ENCODE results near the gene DDIT3. TPM values are rescaled to one million over a fixed set of nuclear protein-coding genes. Genes with fewer than 3 reads are reported as not detected.
"Not testable (repeated sequence)": the region's sequence is repeated elsewhere in the genome, so short reads cannot be mapped to it uniquely, and the experiment has no call there.

DDIT3 gene, protein sequence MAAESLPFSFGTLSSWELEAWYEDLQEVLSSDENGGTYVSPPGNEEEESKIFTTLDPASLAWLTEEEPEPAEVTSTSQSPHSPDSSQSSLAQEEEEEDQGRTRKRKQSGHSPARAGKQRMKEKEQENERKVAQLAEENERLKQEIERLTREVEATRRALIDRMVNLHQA
- 18.1 and 56.7 TPM in 2 replicates for total RNA-seq

DNA sequence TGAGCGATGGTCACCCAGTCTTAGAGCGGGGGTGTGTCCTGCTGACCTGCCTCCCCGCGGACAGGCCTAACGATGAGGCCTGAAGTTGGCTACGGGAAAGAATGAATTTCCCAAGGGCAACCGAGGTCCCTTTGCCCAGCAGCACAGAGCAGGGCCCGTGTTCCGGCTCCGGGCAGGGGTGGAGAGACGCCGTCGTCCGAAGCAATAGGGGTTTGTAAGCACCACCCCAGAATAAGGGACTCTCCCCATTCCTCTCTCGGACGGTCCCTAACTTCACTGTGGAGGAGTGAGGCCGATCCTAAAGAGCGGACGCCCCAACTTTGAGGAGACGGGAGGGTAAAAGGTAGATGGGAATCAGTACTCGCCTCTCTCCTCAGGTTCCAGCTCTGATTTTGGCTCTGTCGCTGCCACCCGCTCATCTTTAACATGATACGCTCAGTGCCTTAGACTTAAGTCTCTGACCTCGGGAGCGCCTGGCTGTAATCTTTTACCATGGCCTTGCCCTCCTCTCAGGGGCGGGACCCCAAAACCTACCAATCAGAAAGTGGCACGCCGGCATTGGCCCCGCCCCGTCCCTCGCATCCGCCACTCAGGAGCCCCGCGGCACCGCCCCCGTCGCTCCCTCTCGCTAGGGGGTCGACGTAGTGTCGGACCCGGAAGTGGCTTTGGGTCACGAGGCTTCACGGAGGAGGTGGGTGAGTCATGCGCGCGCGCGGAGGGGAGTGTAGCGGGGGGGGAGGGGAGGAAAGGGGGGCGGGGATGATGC lies at the start of gene DDIT3:
TSS of gene DDIT3 (minus strand) at position 462 of the 766 bp plus-strand sequence. CDS start 3,108 bp downstream, outside the sequence.
- H3K4me3 ChIP-seq (ENCODE audit: low read depth, low read length), result peak within 1 kb of the TSS; percentile 95
- TF ChIP-seq, protein P1, sequence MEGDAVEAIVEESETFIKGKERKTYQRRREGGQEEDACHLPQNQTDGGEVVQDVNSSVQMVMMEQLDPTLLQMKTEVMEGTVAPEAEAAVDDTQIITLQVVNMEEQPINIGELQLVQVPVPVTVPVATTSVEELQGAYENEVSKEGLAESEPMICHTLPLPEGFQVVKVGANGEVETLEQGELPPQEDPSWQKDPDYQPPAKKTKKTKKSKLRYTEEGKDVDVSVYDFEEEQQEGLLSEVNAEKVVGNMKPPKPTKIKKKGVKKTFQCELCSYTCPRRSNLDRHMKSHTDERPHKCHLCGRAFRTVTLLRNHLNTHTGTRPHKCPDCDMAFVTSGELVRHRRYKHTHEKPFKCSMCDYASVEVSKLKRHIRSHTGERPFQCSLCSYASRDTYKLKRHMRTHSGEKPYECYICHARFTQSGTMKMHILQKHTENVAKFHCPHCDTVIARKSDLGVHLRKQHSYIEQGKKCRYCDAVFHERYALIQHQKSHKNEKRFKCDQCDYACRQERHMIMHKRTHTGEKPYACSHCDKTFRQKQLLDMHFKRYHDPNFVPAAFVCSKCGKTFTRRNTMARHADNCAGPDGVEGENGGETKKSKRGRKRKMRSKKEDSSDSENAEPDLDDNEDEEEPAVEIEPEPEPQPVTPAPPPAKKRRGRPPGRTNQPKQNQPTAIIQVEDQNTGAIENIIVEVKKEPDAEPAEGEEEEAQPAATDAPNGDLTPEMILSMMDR (IDR thresholded peaks at IDR 0.05; ENCODE audit: insufficient read depth, low read depth, low read length), result no peak
- DNase-seq (ENCODE audit: low read depth), result peak; percentile 99

DNA sequence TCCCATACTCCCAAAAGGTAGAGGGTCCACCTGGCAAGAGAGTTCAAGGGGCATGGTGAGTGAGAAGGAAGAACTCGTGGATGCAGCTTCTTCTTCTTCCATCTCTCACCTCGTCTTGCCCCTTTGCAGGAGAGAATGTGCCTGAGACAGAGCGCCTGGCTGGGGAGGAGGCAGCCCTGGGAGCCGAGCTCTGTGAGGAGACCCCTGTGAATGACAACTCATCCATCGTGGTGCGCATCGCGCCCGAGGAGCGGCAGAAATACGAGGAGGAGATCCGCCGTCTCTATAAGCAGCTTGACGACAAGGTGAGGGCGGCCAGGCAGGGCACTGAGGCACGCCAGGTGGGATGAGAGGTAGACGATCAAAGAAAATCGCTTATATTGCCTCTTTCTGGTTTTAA lies 49.5 kb upstream of the DDIT3 start:
- DNase-seq (ENCODE audit: low read depth), result no peak
- no peak overlapping the region for H3K4me3 ChIP-seq (ENCODE audit: low read depth, low read length)
- TF ChIP-seq, protein P1 (IDR thresholded peaks at IDR 0.05; ENCODE audit: insufficient read depth, low read depth, low read length), result no peak

DNA sequence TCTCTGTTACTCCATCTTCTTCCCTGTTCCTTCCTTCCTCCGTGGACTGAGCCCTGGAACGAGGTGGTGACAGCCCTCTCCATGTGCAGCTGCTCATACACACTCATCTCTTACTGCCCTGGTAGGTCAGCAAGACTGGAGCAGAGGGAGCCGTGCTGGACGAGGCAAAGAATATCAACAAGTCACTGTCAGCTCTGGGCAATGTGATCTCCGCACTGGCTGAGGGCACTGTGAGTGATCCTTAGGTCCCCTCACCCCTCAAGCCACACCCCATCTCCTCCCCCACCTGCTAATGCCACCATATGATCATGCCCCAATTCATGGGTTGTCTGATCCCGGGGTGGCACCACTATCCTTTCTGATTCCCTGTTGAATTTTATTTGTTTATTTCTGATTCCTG lies 48.5 kb upstream of the DDIT3 start:
- no peak overlapping the region for H3K4me3 ChIP-seq (ENCODE audit: low read depth, low read length)
- TF ChIP-seq, protein P1 (IDR thresholded peaks at IDR 0.05; ENCODE audit: insufficient read depth, low read depth, low read length), result no peak
- DNase-seq (ENCODE audit: low read depth), result no peak

DNA sequence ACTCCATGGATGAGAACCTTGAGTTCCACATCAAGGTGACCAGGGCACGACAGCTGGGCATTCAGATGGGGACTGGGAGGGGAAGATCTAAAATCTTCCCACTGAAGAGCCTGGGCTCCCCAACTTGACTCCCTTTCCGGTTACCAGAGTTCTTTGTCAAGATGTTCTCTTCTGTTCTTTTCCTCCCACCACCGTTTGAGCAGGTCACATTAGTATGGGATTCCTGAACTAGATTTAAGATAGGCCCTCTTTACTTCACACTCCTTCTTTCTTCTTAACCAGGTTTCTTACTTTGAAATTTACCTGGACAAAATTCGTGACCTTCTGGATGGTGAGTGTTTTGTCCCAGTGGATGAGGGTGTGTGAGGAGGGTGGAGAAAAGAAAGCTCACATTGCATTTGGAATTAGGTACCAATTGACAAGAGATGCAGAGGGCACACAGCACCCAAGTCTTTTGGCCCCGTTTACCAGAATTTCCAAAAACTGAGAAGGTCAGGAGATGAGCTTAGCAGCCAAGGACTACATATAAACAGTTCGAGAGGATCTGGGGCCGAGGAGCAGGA lies 43.9 kb upstream of the DDIT3 start:
- TF ChIP-seq, protein P1 (IDR thresholded peaks at IDR 0.05; ENCODE audit: insufficient read depth, low read depth, low read length), result no peak
- no peak for DNase-seq (ENCODE audit: low read depth)
- no peak overlapping the region for H3K4me3 ChIP-seq (ENCODE audit: low read depth, low read length)

DNA sequence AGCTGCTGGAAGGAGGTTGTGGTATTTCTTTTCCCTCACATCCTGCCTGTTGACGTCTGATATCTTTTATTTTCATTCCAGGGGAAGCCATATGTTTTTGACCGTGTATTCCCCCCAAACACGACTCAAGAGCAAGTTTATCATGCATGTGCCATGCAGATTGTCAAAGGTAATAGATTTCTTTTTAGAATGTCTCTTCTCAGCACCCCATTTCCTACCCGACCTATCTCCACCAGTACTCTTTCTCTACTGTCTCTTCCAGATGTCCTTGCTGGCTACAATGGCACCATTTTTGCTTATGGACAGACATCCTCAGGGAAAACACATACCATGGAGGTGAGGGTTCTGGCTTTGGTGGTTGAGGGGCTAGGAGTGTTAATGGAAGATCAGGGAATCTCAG lies 43.0 kb upstream of the DDIT3 start:
- H3K4me3 ChIP-seq (ENCODE audit: low read depth, low read length), result no peak overlapping the region
- TF ChIP-seq, protein P1 (IDR thresholded peaks at IDR 0.05; ENCODE audit: insufficient read depth, low read depth, low read length), result no peak

DNA sequence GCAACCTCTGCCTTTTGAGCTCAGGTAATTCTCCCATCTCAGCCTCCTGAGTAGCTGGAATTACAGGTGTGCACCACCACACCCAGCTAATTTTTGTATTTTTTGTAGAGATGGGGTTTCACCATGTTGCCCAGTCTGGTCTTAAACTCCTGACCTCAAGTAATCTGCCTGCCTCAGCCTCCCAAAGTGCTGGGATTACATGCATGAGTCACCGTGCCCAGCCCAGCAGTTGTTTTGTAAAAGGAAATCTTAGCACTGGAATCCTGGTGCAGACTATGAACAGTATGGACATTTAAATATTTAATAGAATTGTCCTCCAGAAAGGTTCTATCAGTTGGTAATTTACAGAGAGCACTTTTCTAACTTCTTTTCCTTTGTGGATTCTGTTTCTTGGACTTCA lies 40.8 kb upstream of the DDIT3 start:
- DNase-seq (ENCODE audit: low read depth), result peak; percentile 42
- not testable (repeated sequence) for H3K4me3 ChIP-seq (ENCODE audit: low read depth, low read length)

More for the DNA sequence above, 43.0 kb upstream of the DDIT3 start:
- DNase-seq (ENCODE audit: low read depth), result peak; percentile 7

DNA sequence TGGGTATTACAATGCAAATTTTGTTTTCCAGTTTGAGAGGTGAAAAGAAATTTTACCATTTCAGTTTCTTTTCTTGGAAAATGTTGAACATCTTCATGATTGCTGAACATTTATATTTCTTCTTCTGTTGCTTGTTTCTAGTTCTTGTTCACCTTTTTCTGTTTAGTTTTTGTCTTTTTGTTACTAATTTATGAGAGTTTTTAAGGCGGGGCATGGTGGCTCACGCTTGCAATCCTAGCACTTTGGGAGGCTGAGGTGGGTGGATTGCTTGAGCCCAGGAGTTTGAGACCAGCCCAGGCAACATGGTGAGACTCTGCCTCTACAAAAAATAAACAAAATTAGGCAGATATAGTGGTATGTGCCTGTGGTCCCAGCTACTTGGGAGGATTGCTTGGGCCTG lies 40.2 kb upstream of the DDIT3 start:
- H3K4me3 ChIP-seq (ENCODE audit: low read depth, low read length), result no peak overlapping the region
- TF ChIP-seq, protein P1 (IDR thresholded peaks at IDR 0.05; ENCODE audit: insufficient read depth, low read depth, low read length), result no peak
- DNase-seq (ENCODE audit: low read depth), result no peak
